GM21825 (cell line): ENCODE measurements around the gene FBXO38.

Experiments used
- ATAC-seq: cut with Tn5 transposase; IDR thresholded peaks from one replicate; pipeline ENCODE4 v1.9.1; 2021; ENCODE audit warnings: mild to moderate bottlenecking, moderate library complexity; ENCODE audit not compliant: unreplicated experiment

FBXO38 gene

GRCh38 chr5:148381906-148382305 is 1.9 kb upstream of the FBXO38 start:
- ATAC-seq: no peak

GRCh38 chr5:148382961-148383360 is 797 bp upstream of the FBXO38 start:
- ATAC-seq: no peak

- peak; percentile 18 for ATAC-seq
Observed at GRCh38 chr5:148384380-148384737, 601 bp downstream of the FBXO38 start.

GRCh38 chr5:148385094-148385493 is 1.3 kb downstream of the FBXO38 start:
- no peak for ATAC-seq

- no peak for ATAC-seq
Observed at GRCh38 chr5:148386041-148386440, 2.3 kb downstream of the FBXO38 start.

- ATAC-seq: no peak
Observed at GRCh38 chr5:148387325-148387724, 3.6 kb downstream of the FBXO38 start.

- no peak for ATAC-seq
Observed at GRCh38 chr5:148388696-148389095, 4.9 kb downstream of the FBXO38 start.

- ATAC-seq: no peak
Observed at GRCh38 chr5:148390914-148391313, 7.2 kb downstream of the FBXO38 start.

- no peak for ATAC-seq
Observed at GRCh38 chr5:148391422-148391821, 7.7 kb downstream of the FBXO38 start.

GRCh38 chr5:148393390-148393741 is 9.6 kb downstream of the FBXO38 start:
- no peak for ATAC-seq

GRCh38 chr5:148394587-148395019 is 10.8 kb downstream of the FBXO38 start:
- no peak for ATAC-seq

GRCh38 chr5:148395031-148395430 is 11.3 kb downstream of the FBXO38 start:
- no peak for ATAC-seq

GRCh38 chr5:148397968-148398595 is 14.3 kb downstream of the FBXO38 start:
- ATAC-seq: no peak

- no peak for ATAC-seq
Observed at GRCh38 chr5:148398698-148399121, 15.0 kb downstream of the FBXO38 start.

GRCh38 chr5:148401604-148402003 is 17.8 kb downstream of the FBXO38 start:
- no peak for ATAC-seq

GRCh38 chr5:148403344-148403743 is 19.6 kb downstream of the FBXO38 start:
- ATAC-seq: peak; percentile 65

- no peak for ATAC-seq
Observed at GRCh38 chr5:148406406-148406805, 22.6 kb downstream of the FBXO38 start.

GRCh38 chr5:148408092-148408491 is 24.3 kb downstream of the FBXO38 start:
- ATAC-seq: no peak

- ATAC-seq: no peak
Observed at GRCh38 chr5:148412124-148412523, 28.4 kb downstream of the FBXO38 start.

- ATAC-seq: no peak
Observed at GRCh38 chr5:148414833-148415232, 31.1 kb downstream of the FBXO38 start.

GRCh38 chr5:148416416-148416815 is 32.7 kb downstream of the FBXO38 start:
- ATAC-seq: no peak

- ATAC-seq: no peak
Observed at GRCh38 chr5:148416921-148417320, 33.2 kb downstream of the FBXO38 start.

GRCh38 chr5:148418511-148418910 is 34.8 kb downstream of the FBXO38 start:
- no peak for ATAC-seq
